Vagina (tissue), 2 donors: ENCODE data around the gene TEX22. TPM values are rescaled to one million over a fixed set of nuclear protein-coding genes. Genes with fewer than 3 reads are reported as not detected.

Source experiments
- DNase-seq, 2 donors: peaks; one replicate each; pipeline ENCODE4 v3.0.0-alpha.2; 2017; ENCODE audit errors: extremely low spot score in 2 of 2
- H3K27ac ChIP-seq: fragments of 200-600 bp; sonication (generic); one replicate; pipeline ENCODE4 v1.5.1; 2019
- H3K27me3 ChIP-seq: fragments of 200-600 bp; sonication (generic); one replicate; pipeline ENCODE4 v1.5.1; 2019
- H3K36me3 ChIP-seq, 2 donors: fragments of 200-600 bp; sonication (generic); one replicate each; pipeline ENCODE4 v1.5.1; 2017 to 2019
- H3K4me1 ChIP-seq: fragments of 200-600 bp; sonication (generic); one replicate; pipeline ENCODE4 v1.5.1; 2019
- H3K4me3 ChIP-seq, 2 donors: fragments of 200-600 bp; sonication (generic); 1 replicate in 1 of 2; 2 replicates in 1 of 2; pipeline ENCODE4 v1.5.1; 2016 to 2019
- H3K9me3 ChIP-seq: fragments of 200-600 bp; sonication (generic); one replicate; pipeline ENCODE4 v1.5.1; 2019
- CTCF ChIP-seq, 3 experiments: fragments of 450-650 bp in 2 of 3; fragments of 200-600 bp in 1 of 3; sonication (generic) in 1 of 3; IDR thresholded peaks; one replicate each; pipeline ENCODE4 v1.5.1; 2017 to 2019; ENCODE audit warnings: antibody characterized with exemption in 3 of 3, mild to moderate bottlenecking in 2 of 3, moderate library complexity in 2 of 3
- POLR2A ChIP-seq, 2 donors: fragments of 450-650 bp; IDR thresholded peaks; one replicate each; pipeline ENCODE4 v1.6.1; 2017; ENCODE audit warnings: antibody characterized with exemption in 2 of 2, mild to moderate bottlenecking in 2 of 2, moderate library complexity in 2 of 2
- POLR2AphosphoS5 ChIP-seq, 2 donors: sonication (generic); formaldehyde crosslinking; IDR thresholded peaks; one replicate each; pipeline ENCODE4 v1.9.0; 2017; ENCODE audit warnings: antibody characterized with exemption in 2 of 2, mild to moderate bottlenecking in 2 of 2, low read depth in 1 of 2; ENCODE audit not compliant: insufficient read depth in 1 of 2
- intact Hi-C: fragments of 100-400 bp; cut with DNase I; formaldehyde crosslinking; loops from one replicate; pipeline ENCODE4 v1.15.1; 2023
- total RNA-seq: library from RNA; depleted of rRNA; stranded (reverse); fragments of >200 nt; gene quantifications from one replicate; pipeline ENCODE4 v1.2.3, GENCODE V29; 2016

TEX22 gene
- total RNA-seq, 1 donor from 2014 or later = not detected

GRCh38 chr14:105398726-105399465 lies 558 bp downstream of the TEX22 start:
- Histone ChIP-seq H3K27ac (peak overlapping the region; percentile 83), H3K4me3 (peak overlapping the region; percentile 82 to 95), H3K27me3 (no peaks in the 10 kb centered on the region), H3K36me3 (peaks cover 0 to 8% of the 10 kb centered on the region in 2 donors), H3K4me1 (peaks cover 27% of the 10 kb centered on the region), H3K9me3 (no peaks in the 10 kb centered on the region)
- TF ChIP-seq POLR2A (IDR thresholded peaks at IDR 0.05) (no peak), POLR2AphosphoS5 (IDR thresholded peaks at IDR 0.05; ENCODE audit: insufficient read depth in 1 of 2, low read depth in 1 of 2) (no peak), CTCF (IDR thresholded peaks at IDR 0.05) (no peak)
- intact Hi-C loops = no loop called here
- DNase-seq = no peak

DNA sequence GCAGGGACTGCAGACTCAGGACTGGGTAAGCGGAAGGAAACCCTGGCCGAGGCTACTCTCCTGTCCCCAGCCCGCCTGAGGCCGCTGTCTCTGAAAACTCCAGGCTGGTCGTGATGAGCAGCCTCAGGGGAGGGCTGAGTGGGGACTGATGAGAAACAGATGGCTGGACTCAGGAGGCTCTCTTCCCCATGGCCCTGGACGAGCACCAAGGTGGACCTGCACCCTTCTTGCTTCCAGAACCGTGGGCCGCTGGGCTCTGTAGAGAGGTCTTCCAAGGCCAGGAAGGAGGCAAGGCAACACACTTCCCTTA lies 1.1 kb downstream of the TEX22 start:
- H3K4me3 ChIP-seq = peak overlapping the region; percentile 82 to 95
- intact Hi-C loops = no loop called here
- no peak for DNase-seq
- TF ChIP-seq CTCF (IDR thresholded peaks at IDR 0.05) = no peak
- TF ChIP-seq POLR2A (IDR thresholded peaks at IDR 0.05) = no peak
- no peak for TF ChIP-seq POLR2AphosphoS5 (IDR thresholded peaks at IDR 0.05; ENCODE audit: insufficient read depth in 1 of 2, low read depth in 1 of 2)
- H3K27me3 ChIP-seq = no peaks in the 10 kb centered on the region
- no peaks in the 10 kb centered on the region for H3K9me3 ChIP-seq
- peaks cover 0 to 8% of the 10 kb centered on the region in 2 donors for H3K36me3 ChIP-seq
- H3K4me1 ChIP-seq = peaks cover 27% of the 10 kb centered on the region
- H3K27ac ChIP-seq = no peak overlapping the region

DNA sequence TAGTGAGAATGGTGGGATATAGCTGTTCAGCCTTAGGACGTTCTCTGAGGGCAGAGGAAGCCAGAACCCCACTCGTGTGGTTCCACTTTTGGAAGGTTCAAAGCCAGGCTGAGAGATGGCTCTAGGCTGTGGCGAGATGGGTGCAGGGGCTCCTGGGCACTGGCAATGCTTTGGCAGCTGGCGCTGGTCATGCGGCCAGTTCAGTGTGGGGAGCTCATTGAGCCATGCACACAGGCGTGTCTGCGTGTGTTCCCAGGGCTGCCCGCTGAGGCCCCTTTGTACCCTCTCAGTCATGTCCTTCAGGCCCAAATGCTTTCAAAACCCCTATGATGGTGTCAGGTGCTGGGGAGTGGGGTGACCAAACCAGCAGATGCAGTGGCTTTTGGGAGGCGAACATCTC lies 1.7 kb downstream of the TEX22 start:
- H3K4me3 ChIP-seq = no peak overlapping the region
- no peaks in the 10 kb centered on the region for H3K9me3 ChIP-seq
- no peak overlapping the region for H3K27ac ChIP-seq
- intact Hi-C loops = no loop called here
- peaks cover 0 to 8% of the 10 kb centered on the region in 2 donors for H3K36me3 ChIP-seq
- TF ChIP-seq POLR2A (IDR thresholded peaks at IDR 0.05) (no peak), CTCF (IDR thresholded peaks at IDR 0.05) (no peak), POLR2AphosphoS5 (IDR thresholded peaks at IDR 0.05; ENCODE audit: insufficient read depth in 1 of 2, low read depth in 1 of 2) (no peak)
- peaks cover 27% of the 10 kb centered on the region for H3K4me1 ChIP-seq
- H3K27me3 ChIP-seq = no peaks in the 10 kb centered on the region
- DNase-seq = no peak

- DNase-seq = no peak
- Histone ChIP-seq H3K27ac (no peak overlapping the region), H3K36me3 (peaks cover 0 to 8% of the 10 kb centered on the region in 2 donors), H3K4me3 (no peak overlapping the region), H3K27me3 (no peaks in the 10 kb centered on the region), H3K4me1 (peaks cover 26% of the 10 kb centered on the region), H3K9me3 (no peaks in the 10 kb centered on the region)
- intact Hi-C loops = no loop called here
- TF ChIP-seq POLR2AphosphoS5 (IDR thresholded peaks at IDR 0.05; ENCODE audit: insufficient read depth in 1 of 2, low read depth in 1 of 2) = no peak
- no peak for TF ChIP-seq POLR2A (IDR thresholded peaks at IDR 0.05)
- TF ChIP-seq CTCF (IDR thresholded peaks at IDR 0.05) = no peak
These were observed 3.4 kb downstream of the TEX22 start for GRCh38 chr14:105401699-105402098.

- no peak for DNase-seq
- Histone ChIP-seq H3K27me3 (no peaks in the 10 kb centered on the region), H3K4me3 (no peak overlapping the region), H3K36me3 (no peaks in the 10 kb centered on the region), H3K9me3 (no peaks in the 10 kb centered on the region), H3K4me1 (peaks cover 13% of the 10 kb centered on the region), H3K27ac (no peak overlapping the region)
- no peak for TF ChIP-seq POLR2AphosphoS5 (IDR thresholded peaks at IDR 0.05; ENCODE audit: insufficient read depth in 1 of 2, low read depth in 1 of 2)
- no peak for TF ChIP-seq POLR2A (IDR thresholded peaks at IDR 0.05)
- TF ChIP-seq CTCF (IDR thresholded peaks at IDR 0.05) = no peak
- intact Hi-C loops = no loop called here
These were observed 10.3 kb downstream of the TEX22 start for GRCh38 chr14:105408592-105408991.
